ENCODE results near the gene TIMP2. TPM values are rescaled to one million over a fixed set of nuclear protein-coding genes. Genes with fewer than 3 reads are reported as not detected.

TIMP2 gene
- total RNA-seq = under 1 TPM; 0.51 to 0.71 TPM

GRCh38 chr17:78925234-78925633, at the start of gene TIMP2:
Gene TIMP2, minus strand, starts transcription at chr17:78925387. Its CDS starts 299 bp downstream, at chr17:78925088.

DNA sequence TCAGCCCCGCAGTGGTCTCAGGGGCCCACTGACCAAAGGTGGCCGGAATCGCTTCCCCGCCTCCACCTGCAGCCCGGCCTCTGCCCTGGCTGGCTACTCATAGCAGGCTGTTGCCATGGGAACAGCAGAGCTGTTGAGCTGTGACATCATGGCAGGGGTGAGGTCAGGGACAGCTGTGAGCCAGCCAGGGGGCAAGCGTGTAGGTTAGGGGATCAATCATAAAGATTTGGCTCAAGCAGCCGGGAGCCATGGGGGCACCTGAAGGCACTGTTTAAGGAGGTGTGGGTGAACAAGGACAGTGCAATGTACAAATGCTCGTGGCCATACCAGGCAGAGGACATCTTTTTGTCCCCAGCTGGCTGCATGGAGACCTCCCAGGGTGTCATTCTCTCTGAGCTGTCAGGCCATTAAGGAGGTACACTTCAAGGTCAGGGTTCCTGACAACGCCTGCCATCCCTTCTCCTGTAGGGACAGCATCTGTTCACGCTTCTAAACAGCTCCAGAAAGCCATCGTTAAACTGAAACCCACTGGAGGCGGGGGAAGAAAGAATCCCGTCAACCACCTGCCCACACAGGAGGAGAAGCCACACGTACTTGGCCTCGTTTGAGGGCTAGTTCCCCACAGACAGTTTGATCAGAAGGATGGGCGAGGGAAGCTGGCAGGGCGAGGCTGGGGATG, 21.9 kb downstream of the TIMP2 start, which contains the start of gene CEP295NL:
TSS of gene CEP295NL (minus strand) at position 101 of the 679 bp plus-strand sequence. CDS start 1,373 bp downstream, outside the sequence.

GRCh38 chr17:78840780-78841611, 84.2 kb downstream of the TIMP2 start, which contains the start of gene USP36:
Gene USP36, minus strand, starts transcription at chr17:78840814. Its CDS starts 4,451 bp downstream, at chr17:78836363.

Other genes with a start within 250 kb of the TIMP2 start
- gene CYTH1, start 143.1 kb downstream of the TIMP2 start, total RNA-seq = 100 to 1,000 TPM; 275 to 305 TPM
- gene USP36, start 84.6 kb downstream of the TIMP2 start, total RNA-seq = 10 to 100 TPM; 79.2 to 85.6 TPM
- gene CEP295NL, start 22.2 kb downstream of the TIMP2 start, total RNA-seq = not detected
- gene LGALS3BP, start 54.5 kb upstream of the TIMP2 start, total RNA-seq = 100 to 1,000 TPM; 176 to 182 TPM
- gene CANT1, start 84.4 kb upstream of the TIMP2 start, total RNA-seq = 10 to 100 TPM; 59.9 to 66.0 TPM
- gene C1QTNF1, start 98.8 kb upstream of the TIMP2 start, total RNA-seq = not detected
- 10 to 100 TPM; 54.2 to 58.3 TPM for gene ENGASE, start 149.4 kb upstream of the TIMP2 start, total RNA-seq

Data from activated naive CD4-positive, alpha-beta T cell treated with anti-CD3 and anti-CD28 coated beads, Interleukin-2, amount 10 ng/mL, durations not matched to agents 5 hours and 36 hours (primary cell).